ENCODE data around the gene FAM161B.
"Not testable (repeated sequence)": the region's sequence is repeated elsewhere in the genome, so short reads cannot be mapped to it uniquely, and the experiment has no call there.

GRCh38 chr14:73994926-73995325 is 45.0 kb upstream of the FAM161B start:
- TF ChIP-seq ZNF24 (tag by site-specific recombination; IDR thresholded peaks at IDR 0.05); PRDM1 (tag by site-specific recombination; IDR thresholded peaks at IDR 0.05); ZFP3 (tag by site-specific recombination; IDR thresholded peaks at IDR 0.05; ENCODE audit: low read depth); PRDM10 (tag by site-specific recombination; IDR thresholded peaks at IDR 0.05); MYNN (tag by site-specific recombination; IDR thresholded peaks at IDR 0.05; ENCODE audit: borderline replicate concordance): not testable (repeated sequence)
- TF ChIP-seq, protein P1, sequence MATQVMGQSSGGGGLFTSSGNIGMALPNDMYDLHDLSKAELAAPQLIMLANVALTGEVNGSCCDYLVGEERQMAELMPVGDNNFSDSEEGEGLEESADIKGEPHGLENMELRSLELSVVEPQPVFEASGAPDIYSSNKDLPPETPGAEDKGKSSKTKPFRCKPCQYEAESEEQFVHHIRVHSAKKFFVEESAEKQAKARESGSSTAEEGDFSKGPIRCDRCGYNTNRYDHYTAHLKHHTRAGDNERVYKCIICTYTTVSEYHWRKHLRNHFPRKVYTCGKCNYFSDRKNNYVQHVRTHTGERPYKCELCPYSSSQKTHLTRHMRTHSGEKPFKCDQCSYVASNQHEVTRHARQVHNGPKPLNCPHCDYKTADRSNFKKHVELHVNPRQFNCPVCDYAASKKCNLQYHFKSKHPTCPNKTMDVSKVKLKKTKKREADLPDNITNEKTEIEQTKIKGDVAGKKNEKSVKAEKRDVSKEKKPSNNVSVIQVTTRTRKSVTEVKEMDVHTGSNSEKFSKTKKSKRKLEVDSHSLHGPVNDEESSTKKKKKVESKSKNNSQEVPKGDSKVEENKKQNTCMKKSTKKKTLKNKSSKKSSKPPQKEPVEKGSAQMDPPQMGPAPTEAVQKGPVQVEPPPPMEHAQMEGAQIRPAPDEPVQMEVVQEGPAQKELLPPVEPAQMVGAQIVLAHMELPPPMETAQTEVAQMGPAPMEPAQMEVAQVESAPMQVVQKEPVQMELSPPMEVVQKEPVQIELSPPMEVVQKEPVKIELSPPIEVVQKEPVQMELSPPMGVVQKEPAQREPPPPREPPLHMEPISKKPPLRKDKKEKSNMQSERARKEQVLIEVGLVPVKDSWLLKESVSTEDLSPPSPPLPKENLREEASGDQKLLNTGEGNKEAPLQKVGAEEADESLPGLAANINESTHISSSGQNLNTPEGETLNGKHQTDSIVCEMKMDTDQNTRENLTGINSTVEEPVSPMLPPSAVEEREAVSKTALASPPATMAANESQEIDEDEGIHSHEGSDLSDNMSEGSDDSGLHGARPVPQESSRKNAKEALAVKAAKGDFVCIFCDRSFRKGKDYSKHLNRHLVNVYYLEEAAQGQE (tag by site-specific recombination; IDR thresholded peaks at IDR 0.05): not testable (repeated sequence)
